GM19025 (cell line): ENCODE data around the gene GPC3.
"Not testable (repeated sequence)": the region's sequence is repeated elsewhere in the genome, so short reads cannot be mapped to it uniquely, and the experiment has no call there.

Experiments used
- ATAC-seq: cut with Tn5 transposase; IDR thresholded peaks from one replicate; pipeline ENCODE4 v1.9.1; 2021; ENCODE audit warnings: mild to moderate bottlenecking, low read depth, moderate library complexity; ENCODE audit not compliant: unreplicated experiment

GPC3 gene

DNA sequence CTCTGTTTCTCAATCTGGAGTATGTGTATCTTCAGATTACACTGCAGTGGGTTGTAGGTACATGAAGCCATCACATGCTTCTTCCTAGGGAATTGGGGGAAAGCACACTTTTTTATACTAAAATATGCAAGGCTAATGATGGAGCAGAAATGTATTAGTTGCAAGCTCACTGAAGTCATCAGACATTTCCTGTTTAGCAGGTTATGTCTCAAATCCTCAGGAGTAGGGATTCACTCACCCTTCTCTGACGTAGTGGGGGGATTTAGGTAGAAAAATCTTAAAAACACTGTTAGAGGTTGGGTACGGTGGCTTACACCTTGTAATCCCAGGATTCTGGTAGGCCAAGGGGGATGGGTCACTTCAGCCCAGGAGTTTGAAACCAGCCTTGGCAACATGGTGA, 441.7 kb downstream of the GPC3 start:
- ATAC-seq: no peak

DNA sequence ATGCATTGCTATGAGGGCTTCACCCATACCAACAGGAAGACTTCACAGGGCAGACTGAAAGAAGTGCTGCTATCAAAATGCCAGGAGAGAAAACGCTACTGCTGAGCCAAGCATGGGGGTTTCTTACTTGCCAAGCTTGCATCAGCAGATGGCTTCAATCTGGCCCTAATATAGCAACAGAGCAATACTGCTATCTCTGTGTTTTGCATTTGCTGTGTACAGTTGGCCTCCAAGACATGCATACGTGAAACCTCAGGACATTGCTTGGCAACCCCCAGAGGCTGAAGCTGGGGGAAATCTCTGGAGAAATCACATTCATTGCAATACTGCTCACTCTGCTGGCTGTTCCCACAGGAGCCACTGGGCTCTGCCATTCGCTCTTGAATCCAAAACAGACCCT, 442.9 kb downstream of the GPC3 start:
- no peak for ATAC-seq

DNA sequence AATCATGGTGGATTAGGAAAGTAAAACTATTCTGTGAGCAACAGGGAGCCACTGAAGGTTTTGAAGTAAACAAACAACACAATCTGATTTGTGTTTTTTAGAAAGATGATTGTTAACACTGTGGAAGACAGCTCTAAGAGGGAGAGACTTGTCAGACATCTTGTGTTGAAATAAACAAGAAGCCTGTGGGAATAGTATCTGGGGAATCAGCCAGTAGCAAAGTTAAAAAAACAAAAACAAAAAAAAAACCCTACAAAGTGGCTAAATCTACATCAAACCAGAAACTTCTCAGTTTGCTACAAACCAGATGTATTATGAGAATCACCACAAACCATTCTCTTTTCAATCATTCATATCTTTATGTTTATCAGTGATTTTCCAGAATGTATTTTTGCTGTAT, 444.4 kb downstream of the GPC3 start:
- no peak for ATAC-seq

DNA sequence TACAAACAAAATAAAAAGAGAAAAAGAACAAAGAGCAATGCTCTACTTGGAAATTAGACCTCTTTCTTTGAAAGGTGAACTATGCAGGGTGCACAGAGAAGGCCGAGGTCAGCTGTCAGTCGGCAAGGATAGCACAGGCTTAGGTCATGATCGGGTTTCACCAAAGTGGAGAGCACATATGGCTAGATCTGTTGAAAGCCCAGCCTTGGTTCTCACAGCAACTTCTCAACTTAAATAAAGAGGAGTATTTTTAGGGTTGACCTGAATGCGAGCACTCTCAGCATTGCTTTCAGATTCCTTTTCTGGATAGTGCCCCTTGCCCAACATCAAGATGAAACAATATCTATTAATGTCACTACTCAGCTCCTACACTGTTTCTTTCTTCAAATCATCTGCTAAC, 447.2 kb downstream of the GPC3 start:
- ATAC-seq: no peak

DNA sequence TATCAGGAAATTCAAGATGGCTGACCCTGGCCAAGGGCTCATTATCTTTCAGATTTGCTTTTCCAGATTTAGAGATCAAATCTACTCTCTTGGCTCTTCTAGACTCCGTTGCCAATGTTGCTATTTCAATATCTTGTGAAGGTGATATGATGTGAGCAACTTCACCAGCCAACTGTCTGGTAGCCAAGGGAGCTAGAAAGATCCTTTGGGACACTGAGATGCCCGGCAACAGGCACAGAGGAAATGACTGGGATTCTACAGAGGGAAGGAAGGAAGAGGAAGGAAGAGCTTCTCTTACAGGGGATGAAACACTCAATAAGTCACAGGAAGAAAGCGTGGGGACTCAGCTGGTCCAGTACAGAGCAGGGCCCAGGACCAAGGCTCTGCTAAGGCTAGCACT, 448.3 kb downstream of the GPC3 start:
- ATAC-seq: no peak

DNA sequence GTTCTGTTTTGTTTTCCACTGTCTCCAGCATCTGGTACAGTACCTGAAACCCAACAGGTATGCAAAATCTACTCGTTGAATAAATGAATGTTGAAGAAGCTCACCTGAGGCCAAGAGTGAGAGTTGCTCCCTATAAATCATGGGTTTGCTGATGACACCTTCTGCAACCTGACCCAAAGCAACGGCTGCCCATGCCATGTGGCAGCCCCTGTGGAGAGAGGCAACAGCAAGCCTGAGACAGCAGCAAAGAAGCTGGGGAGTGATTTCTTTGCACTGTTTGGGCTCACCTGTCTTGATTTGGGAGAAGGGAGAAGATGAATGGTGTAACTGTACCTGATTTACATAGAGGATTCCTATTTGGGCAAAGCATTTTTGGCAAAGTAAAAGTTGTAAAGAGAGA, 450.3 kb downstream of the GPC3 start:
- no peak for ATAC-seq

DNA sequence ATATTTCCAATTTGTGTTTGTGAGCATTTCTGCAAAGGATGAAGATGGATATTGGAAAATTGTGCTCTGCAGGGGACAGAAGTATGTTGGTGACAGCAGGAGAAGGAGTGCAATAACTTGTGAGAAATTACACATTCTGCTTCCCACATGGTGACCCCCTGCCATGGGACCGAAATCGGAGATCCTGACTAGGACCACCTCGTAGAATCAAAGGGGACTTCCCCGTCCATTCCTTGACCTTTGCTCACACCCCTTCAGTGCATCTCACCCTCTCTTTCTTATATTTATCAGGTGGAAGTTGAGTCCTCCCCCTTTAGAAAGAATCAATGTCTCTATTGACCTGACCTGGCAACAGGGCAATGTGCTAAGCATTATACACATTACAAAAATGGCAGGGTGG, 451.2 kb downstream of the GPC3 start:
- ATAC-seq: no peak

DNA sequence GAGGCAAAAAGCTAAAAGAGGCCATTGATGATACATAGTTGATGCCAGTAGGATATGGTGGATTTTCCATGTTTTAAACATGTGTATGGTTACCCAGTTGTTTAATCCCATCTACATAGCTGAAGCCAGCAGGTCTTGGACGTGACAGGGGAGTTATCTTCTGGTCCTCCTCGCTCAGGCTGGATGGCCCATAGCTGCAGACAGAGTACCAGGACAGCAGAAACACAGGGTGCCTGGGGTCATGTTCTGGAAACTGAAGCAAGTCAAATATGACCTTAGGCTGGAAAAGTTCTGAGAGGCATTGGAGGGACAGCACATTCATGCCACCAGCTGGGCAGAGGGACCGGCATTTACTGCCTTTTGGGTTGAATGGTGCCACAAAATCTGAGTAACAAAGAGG, 452.1 kb downstream of the GPC3 start:
- no peak for ATAC-seq

DNA sequence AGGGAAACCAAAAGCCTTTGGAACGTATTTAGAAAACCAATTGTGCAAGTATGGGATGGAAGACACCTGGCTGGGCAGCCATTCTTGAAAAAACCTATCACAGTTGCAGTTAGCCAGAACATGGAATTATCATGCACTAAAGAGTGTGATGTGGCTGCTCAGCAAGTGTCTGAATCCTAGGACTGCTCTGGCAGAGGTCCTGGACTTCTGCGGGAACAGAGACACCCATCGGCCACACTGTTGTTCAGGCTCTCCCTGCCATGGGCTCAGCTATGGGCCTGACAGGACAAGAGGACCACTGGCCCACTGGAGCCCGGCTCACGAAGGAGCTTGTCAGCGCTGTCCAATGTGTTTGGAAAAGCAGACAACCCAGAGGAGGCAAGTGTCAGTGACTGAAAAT, 454.4 kb downstream of the GPC3 start:
- ATAC-seq: no peak

DNA sequence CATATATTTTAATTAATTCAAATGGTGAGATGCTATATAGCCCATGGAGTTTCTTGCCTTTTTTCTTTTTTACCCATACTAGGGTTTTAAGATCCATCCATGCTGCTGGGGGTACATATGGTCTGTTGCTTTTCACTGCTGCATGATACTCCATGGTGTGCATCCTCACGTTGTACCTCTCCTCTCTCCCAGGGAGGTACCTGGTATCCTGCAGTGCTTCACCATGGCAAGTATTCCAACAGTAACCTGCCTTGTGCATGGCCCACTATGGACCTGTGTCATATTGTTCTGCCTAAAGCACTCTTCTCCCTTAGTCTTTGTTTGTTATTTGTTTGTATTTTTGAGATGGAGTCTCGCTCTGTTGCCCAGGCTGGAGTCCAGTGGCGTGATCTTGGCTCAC, 455.8 kb downstream of the GPC3 start:
- no peak for ATAC-seq

DNA sequence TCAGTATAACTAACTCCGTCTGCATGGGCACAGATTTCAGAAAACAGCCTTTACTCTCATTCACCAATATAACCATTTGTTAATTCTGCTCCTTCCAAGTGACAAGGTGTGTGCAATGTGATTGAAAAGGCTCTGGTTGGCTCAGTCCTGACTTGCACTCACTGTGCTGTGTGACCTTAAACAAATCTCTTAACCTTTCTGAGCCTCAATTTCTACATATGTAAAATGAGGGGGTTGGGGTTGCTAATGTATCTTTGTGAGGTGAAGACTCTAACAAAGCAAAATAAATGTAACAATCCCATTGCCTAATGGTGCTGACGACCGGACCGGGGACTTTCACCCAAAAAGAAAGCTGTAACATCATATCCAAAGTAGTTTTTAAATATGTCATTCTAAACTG, 457.6 kb downstream of the GPC3 start:
- no peak for ATAC-seq

DNA sequence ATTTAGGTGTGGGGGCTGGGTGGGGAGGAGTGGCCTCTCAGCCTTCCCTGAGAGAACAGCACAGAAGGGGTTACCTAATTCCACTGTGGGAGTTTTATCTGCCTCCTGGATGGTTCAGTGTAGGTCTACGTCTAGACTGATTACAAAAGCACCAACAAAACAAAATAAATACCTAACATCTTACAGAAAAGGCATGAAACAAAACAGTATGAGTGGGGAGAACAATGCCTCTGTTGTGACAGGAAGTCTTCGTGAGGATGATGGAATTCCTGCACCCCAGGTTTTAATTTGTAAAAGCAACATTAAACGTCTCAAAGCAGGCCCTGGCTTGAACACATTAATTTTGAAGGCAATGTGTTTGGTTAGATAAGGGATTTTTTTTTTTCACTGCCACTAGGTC, 458.0 kb downstream of the GPC3 start:
- no peak for ATAC-seq

DNA sequence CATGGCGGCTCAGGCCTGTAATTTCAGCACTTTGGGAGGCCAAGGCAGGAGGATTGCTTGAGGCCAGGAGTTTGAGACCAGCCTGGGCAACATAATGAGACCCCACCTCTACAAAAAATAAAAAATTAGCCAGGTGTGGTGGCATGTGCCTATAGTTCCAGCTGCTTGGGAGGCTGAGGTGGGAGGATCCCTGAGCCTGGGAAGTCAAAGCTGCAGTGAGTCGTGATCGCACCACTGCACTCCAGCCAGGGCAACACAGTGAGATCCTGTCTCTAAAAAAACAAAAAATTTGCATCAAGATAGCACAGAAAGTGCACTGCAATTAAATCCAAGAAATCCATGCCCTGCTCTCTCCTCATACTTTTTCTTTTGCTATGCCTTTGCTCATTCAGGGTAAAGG, 458.6 kb downstream of the GPC3 start:
- ATAC-seq: not testable (repeated sequence)

DNA sequence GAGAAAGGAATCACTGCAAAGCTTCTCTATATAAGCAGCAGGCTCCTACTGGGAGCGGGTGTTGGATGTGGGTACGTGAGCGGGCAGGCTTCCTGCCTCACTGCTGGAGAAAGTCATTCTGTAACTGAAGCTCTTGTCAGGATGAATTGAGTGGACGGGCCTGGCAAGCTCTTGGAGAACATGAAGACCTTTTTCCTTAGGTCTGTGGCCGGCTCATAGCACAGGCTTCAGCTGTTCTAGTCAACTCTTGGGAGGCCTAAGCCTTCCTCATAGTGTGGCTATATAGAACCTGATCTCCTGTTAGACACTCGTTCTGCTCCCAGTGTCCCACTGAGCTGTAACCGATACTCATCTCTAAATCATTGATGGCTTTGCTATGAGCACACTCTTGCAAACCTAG, 461.9 kb downstream of the GPC3 start:
- no peak for ATAC-seq

DNA sequence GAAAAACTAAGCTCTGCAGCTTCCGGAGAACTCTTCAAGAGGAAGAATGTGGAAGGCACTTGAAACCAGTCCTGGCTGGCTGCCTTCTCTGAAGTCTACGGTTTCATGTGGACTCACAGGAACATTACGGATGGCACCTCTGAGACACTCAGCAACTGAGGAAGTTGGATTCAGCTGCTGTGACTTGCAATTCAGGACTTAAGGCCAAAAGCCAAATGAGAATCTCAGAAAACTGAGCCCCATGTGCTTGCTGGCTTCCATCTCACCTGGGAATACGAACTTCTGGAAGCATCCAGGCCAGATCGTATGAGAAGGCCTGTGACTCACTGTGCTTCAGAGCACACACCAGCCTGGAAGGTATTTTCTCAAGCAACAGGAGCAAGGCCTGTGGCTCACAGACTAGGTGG, 462.3 kb downstream of the GPC3 start:
- ATAC-seq: no peak

DNA sequence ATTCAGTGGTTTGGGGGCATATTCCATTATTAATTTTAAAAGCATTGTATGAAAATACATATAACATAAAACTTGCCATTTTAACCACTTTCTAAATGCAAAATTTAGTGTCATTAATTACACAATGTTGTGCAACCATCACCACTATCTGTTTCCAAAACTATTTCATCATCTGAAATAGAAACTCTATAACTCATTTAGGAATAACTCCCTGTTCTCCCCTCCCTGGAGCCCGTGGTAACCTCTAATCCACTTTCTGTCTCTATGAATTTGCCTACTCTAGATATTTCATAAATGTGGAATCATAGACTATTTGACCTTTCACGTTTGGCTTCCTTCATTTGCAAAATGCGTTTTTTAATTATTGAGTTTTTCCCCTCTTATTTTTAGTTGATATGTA, 468.7 kb downstream of the GPC3 start:
- no peak for ATAC-seq

DNA sequence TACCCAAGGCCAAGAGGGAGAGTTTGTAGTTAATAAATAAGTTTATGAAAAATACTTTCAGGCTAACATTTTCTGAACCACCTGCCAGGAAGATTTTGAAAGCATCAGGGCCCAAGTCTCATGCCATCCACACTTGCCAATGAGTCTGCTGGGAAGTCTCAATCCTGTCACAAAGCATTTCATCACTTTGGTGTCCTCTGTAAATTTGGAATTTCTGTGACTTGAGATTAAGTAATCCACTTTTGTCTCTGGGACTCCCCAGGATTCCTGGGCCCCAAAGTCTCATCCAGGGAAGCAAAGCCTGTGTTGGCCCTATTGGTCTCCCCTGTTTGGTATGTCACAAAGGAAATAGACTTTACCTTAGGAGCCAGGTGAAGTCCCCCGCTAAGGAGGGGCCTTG, 470.9 kb downstream of the GPC3 start:
- ATAC-seq: no peak

DNA sequence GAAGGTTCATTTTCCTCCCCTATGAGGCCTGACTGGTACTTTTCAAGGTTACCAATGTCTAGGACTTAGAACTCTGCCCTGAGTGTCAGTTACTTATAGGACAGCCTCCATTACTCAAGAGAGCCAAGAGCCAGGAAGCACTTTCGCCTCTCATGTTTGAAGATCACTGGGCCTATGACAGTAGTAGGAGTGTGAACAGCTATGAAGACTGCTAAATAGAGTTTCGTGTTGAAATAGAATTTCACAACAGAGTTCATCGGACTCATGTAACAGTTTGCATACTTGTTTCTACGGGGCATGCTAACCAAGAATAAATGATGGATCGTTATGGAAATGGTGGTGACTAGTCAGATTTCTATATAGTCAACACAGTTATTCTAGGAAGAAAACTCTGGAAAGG, 472.3 kb downstream of the GPC3 start:
- no peak for ATAC-seq

DNA sequence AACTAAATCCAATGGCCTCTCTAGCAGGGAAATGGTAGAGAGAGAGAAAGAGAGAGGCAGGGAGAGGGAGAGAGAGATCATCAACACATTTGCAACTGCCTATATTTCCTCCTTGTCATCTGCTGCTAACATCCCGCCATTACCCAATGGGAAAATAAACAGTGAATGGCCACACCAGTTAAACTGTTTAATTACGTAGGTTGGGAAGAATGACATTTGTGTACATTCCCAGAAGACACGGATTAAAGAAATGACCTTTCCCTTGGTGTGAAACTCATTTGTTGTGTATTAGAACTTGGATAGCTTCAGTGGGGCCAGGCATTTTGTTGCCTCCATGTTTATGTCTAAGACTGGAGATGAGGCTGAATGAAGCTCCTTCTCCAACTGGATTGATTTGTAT, 474.4 kb downstream of the GPC3 start:
- ATAC-seq: no peak

DNA sequence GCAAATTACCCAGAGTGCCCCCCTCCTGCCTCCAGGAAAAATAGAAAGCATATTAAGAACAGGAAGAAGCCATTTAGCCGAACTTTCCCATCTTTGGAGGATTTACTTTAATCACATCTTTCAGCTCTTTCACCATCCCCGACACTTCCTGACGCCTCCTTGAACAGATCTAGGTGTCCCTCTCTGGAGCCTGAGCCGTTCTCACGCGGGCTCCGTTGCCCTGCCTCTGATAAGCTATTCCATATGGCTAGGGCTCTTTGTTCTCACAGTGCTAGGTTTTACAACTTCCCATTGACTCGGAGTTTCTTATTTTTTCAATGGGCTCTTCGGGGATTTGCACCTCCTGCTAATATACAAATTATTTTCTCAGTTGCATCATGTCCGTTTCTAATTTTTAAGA, 488.0 kb downstream of the GPC3 start:
- no peak for ATAC-seq

DNA sequence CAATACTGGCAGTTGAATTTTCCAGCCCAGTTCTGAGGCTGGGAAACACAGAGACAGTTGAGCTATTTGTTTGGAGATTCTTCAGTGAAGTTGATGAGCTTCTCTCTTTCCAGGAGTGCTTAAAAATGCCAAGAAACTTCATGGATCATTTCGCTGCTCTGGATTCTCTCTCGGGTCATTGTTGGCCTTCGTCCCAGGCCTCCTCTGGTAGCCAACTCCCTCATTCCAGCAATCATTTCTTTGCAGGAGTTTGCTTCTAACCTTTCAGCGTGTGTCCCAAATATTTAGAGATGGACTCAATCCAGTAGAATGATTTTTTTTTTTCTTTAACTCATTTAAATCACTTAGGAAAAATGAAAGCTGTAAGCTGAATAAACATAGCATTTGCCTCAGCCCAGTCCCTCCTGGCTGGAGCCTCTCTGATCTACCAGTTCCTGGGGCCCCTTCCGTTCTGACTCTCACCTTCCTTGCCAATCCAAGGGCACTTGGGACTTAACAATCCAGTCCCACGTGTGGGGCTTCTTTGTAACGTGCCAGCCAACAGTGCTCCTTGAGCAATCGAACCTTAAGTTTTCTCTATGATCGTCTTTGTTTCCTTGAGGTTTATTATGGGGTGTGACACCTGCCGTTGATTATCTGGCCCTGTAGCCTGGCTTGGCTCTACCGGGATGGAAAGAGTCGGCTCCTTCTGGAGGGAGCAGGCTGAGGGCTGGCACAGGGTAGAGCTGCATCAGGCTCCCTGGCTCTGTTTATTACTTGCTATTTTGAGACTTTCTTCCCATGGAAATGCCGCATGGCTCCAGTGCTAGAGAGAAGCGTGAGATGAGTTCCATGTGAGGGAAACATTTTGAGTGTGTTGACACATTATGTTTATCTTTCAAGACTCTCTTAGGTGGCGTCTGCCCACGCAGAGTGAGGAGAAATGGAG, 489.7 kb downstream of the GPC3 start:
- no peak for ATAC-seq

DNA sequence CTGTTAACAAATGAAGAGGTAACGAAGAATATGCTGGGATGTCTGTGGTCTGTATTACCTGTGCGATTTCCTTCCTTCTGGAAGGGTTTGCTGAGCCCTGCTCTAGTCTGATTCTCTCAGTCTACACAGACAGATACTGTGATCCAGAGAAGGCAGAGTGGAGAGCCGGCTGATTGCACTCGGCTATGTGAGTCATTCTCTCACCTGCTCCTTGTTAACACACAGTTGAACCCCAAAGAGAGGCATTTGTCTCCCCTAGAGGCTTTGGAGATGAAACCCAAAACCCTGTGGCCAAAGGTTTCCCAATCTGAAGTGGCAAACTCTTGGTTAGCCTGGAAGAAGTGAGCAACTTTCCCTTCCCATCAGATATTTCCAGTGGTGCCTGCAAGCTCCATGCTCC, 492.0 kb downstream of the GPC3 start:
- ATAC-seq: no peak

DNA sequence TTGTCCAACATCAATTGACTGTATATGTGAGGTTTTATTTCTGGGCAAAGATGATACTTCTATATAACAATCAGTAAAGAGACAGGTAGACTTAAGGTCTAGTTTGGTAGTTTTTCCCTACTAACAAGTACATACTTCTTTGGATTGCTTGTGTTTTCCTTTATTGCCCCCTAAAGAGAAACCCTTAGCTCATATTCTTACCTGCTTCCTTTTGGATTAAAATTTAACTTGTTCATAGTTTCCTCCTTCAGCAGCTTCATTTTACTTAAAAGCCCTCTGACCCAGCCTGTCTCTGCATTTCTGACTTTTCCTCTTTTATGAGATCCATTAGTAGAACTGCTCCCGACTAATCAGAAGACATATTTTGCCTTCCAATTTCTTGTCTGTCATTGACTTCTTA, 494.4 kb downstream of the GPC3 start:
- ATAC-seq: no peak
